ENCODE measurements around the gene CEACAM20. TPM values are rescaled to one million over a fixed set of nuclear protein-coding genes. Genes with fewer than 3 reads are reported as not detected.
"Not testable (repeated sequence)": the region's sequence is repeated elsewhere in the genome, so short reads cannot be mapped to it uniquely, and the experiment has no call there.

Gene CEACAM20
- total RNA-seq, 1 donor from 2014 or later: not detected

GRCh38 chr19:44552324-44552723, 22.8 kb upstream of the CEACAM20 start:
- intact Hi-C loops (cut with DNase I): no loop called here
- no peak for DNase-seq
- ATAC-seq (ENCODE audit: poor library complexity): no peak

GRCh38 chr19:44551850-44552249, 22.4 kb upstream of the CEACAM20 start:
- intact Hi-C loops (cut with DNase I): no loop called here
- DNase-seq: no peak
- no peak for ATAC-seq (ENCODE audit: poor library complexity)

- ATAC-seq (ENCODE audit: poor library complexity); DNase-seq; intact Hi-C loops (cut with DNase I): not testable (repeated sequence)
Measured at GRCh38 chr19:44550976-44551375, 21.5 kb upstream of the CEACAM20 start.

GRCh38 chr19:44549507-44549906, 20.0 kb upstream of the CEACAM20 start:
- intact Hi-C loops (cut with DNase I): no loop called here
- DNase-seq (no peak), ATAC-seq (ENCODE audit: poor library complexity) (no peak)

GRCh38 chr19:44548736-44549135, 19.3 kb upstream of the CEACAM20 start:
- intact Hi-C loops (cut with DNase I): no loop called here
- DNase-seq (no peak), ATAC-seq (ENCODE audit: poor library complexity) (no peak)

GRCh38 chr19:44544031-44544430, 14.6 kb upstream of the CEACAM20 start:
- intact Hi-C loops (cut with DNase I): no loop called here
- ATAC-seq (ENCODE audit: poor library complexity): no peak
- no peak for DNase-seq

- DNase-seq: no peak
- intact Hi-C loops (cut with DNase I): no loop called here
- no peak for ATAC-seq (ENCODE audit: poor library complexity)
Measured at GRCh38 chr19:44542671-44543070, 13.2 kb upstream of the CEACAM20 start.

- DNase-seq (no peak), ATAC-seq (ENCODE audit: poor library complexity) (no peak)
- intact Hi-C loops (cut with DNase I): no loop called here
Measured at GRCh38 chr19:44540736-44541135, 11.3 kb upstream of the CEACAM20 start.

- no peak for ATAC-seq (ENCODE audit: poor library complexity)
- DNase-seq: no peak
- intact Hi-C loops (cut with DNase I): no loop called here
Measured at GRCh38 chr19:44539991-44540390, 10.5 kb upstream of the CEACAM20 start.

GRCh38 chr19:44539236-44539826, 9.9 kb upstream of the CEACAM20 start:
- ATAC-seq (ENCODE audit: poor library complexity) (no peak), DNase-seq (no peak)
- intact Hi-C loops (cut with DNase I): no loop called here

GRCh38 chr19:44535361-44535760, 5.9 kb upstream of the CEACAM20 start:
- DNase-seq; ATAC-seq (ENCODE audit: poor library complexity); intact Hi-C loops (cut with DNase I): not testable (repeated sequence)

- ATAC-seq (ENCODE audit: poor library complexity): no peak
- DNase-seq: no peak
- intact Hi-C loops (cut with DNase I): no loop called here
Measured at GRCh38 chr19:44532819-44533218, 3.3 kb upstream of the CEACAM20 start.

- ATAC-seq (ENCODE audit: poor library complexity): no peak
- intact Hi-C loops (cut with DNase I): no loop called here
- no peak for DNase-seq
Measured at GRCh38 chr19:44530777-44531176, 1.3 kb upstream of the CEACAM20 start.

GRCh38 chr19:44527554-44527953, 1.9 kb downstream of the CEACAM20 start:
- intact Hi-C loops (cut with DNase I): no loop called here
- DNase-seq (no peak), ATAC-seq (ENCODE audit: poor library complexity) (no peak)

- intact Hi-C loops (cut with DNase I): no loop called here
- ATAC-seq (ENCODE audit: poor library complexity): no peak
- no peak for DNase-seq
Measured at GRCh38 chr19:44525721-44526430, 3.6 kb downstream of the CEACAM20 start.

- DNase-seq (no peak), ATAC-seq (ENCODE audit: poor library complexity) (no peak)
- intact Hi-C loops (cut with DNase I): no loop called here
Measured at GRCh38 chr19:44521370-44521769, 8.1 kb downstream of the CEACAM20 start.

GRCh38 chr19:44517146-44517545, 12.3 kb downstream of the CEACAM20 start:
- intact Hi-C loops (cut with DNase I): no loop called here
- no peak for ATAC-seq (ENCODE audit: poor library complexity)
- no peak for DNase-seq

GRCh38 chr19:44515907-44516306, 13.6 kb downstream of the CEACAM20 start:
- DNase-seq: no peak
- ATAC-seq (ENCODE audit: poor library complexity): no peak
- intact Hi-C loops (cut with DNase I): no loop called here

GRCh38 chr19:44515031-44515430, 14.4 kb downstream of the CEACAM20 start:
- intact Hi-C loops (cut with DNase I): no loop called here
- ATAC-seq (ENCODE audit: poor library complexity): no peak
- no peak for DNase-seq

Measured in Right ventricle myocardium superior (tissue), 1 donor.